Measurements from ENCODE around the gene PPP1R3A.

Gene PPP1R3A

GRCh38 chr7:113883096-113883495 lies 35.7 kb downstream of the PPP1R3A start:
- DNase-seq (ENCODE audit: low read depth, low spot score), result no peak

DNA sequence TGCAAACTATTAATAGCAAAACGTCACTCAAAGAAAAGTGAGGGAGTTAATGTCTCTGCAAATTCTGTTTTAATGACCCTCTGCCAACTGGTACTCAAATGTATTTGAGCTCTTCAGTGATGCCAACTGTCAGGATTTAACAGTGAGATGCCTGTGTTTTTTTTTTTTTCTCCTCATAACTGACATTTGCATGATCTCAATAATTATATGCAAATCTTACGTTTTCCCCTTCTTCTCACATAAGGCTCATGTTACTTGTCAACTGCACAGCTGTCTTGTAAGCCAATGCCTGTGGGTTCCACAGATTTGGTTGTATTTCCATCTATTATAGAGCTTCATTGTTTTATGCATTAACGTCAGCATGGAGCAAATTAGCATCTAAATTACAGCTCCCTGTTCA lies 38.2 kb downstream of the PPP1R3A start:
- no peak for DNase-seq (ENCODE audit: low read depth, low spot score)

GRCh38 chr7:113878394-113878992 lies 40.3 kb downstream of the PPP1R3A start:
- DNase-seq (ENCODE audit: low read depth, low spot score), result no peak

- DNase-seq (ENCODE audit: low read depth, low spot score), result no peak
Measured at GRCh38 chr7:113875224-113875623, 43.6 kb downstream of the PPP1R3A start.

DNA sequence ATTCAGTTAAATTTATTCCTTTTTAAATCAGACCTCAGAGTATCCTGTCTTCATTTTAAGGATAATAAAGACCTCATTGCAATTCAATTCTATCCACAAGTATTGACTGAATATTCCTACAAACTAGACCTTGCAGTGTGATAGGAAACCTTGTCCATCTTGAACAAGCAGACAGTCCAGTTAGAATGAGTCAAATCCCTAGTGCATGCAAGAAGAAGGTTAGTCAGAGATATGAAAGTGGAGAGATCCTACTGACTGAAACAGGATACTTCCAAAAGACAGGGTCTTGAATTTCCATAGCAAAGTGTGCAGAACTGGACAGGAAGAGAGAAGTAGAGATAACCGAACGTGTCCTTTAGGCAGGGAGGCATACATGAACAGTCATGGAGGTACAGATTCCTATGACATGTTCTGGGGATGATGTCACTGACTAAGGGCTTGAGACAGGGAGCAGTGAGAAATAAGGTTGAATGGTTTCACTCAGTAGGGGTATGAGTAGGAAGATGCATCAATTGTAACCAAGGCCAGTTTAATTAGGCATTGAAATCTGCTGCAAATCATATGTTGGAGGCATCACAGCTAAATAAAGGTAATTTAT lies 45.2 kb downstream of the PPP1R3A start:
- no peak for DNase-seq (ENCODE audit: low read depth, low spot score)

DNA sequence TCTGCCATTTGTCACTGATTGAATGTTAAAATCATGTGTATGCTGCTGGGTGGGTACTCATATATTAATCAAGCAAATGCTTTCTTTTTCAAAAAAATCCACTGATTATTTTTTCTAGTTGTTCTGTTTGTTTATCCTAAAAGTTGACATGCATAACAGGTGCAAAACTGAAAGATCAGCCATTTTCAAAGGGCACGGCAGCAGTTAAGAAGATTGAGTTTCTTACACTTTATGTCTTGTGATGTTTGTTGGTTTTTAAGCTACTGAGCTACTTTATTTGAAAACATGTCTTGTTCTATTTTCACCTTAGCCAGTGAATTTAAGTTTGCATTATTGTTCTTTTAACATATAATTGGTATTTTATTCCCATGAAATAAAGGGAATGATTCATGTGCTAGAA lies 45.8 kb downstream of the PPP1R3A start:
- no peak for DNase-seq (ENCODE audit: low read depth, low spot score)

DNA sequence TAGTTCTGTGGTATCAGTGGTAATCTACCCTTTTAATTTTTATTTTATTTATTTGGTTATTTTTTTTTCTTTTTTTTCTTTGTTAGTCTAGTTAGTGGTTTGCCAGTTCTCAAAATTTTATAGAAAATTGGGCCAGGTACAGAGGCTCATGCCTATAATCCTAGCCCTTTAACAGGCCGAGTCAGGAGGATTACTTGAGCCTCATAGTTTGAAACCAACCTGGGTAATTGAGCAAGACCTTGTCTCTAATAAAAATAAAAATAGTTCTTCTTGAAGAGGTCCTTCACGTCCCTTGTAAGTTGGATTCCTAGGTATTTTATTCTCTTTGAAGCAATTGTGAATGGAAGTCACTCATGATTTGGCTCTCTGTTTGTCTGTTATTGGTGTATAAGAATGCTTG lies 51.5 kb downstream of the PPP1R3A start:
- DNase-seq (ENCODE audit: low read depth, low spot score), result no peak

DNA sequence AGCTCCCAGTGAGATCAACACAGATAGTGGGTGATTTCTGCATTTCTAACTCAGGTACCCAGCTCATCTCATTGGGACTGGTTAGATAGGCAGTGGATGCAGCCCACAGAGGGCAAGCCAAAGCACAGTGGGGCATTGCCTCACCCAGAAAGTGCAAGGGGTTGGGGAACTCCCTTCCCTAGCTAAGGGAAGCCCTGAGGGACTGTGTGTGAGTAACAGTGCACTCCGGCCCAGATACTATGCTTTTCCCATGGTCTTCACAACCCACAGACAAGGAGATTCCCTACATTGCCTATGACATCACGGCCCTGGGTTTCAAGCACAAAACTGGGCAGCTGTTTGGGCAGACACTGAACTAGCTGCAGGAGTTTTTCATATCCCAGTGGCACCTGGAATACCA lies 62.8 kb downstream of the PPP1R3A start:
- DNase-seq (ENCODE audit: low read depth, low spot score), result no peak

DNA sequence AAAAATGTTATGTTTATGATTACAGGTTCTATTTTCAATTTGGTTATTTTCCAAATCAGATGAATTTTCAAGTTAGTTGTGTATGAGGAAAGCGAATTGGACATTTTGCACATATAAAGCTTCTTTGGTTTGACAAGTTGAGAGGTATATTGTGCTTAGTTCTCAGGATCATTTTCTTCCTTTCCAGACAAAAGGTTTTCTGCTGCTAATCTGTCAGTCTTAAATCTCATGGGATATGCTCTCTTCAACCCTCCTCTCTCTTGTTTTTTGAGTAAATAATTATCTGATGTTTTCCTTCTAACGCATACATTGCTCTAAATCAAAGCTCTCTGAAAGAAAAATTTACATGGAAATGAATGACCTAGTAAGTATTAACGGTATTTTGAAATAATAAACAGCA lies 77.9 kb downstream of the PPP1R3A start:
- DNase-seq (ENCODE audit: low read depth, low spot score), result no peak

GRCh38 chr7:113835367-113835766 lies 83.4 kb downstream of the PPP1R3A start:
- no peak for DNase-seq (ENCODE audit: low read depth, low spot score)

DNA sequence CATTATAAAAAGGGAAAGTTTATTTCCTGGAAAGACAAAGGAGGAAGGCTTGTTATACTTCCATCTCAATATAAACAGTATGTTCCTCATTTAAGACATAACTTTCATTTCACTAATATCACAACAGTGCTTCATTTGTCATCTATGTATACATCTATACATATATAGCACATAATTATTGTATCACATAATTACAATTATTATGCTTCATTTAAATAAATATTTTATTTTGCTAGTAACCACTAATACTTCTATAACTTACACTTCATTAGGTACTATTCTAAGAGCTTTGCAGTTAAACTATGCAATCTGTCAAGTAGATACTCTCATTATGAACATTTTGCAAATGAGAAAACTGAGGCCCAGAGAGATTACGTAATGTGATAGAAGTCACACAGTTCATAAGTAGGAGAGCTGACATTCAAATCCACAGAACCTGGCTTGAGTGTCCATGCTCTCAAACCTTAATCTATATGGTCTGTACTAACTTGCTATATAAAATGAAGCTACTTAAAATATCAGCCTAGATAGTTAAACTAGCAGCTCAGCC lies 86.5 kb downstream of the PPP1R3A start:
- no peak for DNase-seq (ENCODE audit: low read depth, low spot score)

- peak; percentile 9 for DNase-seq (ENCODE audit: low read depth, low spot score)
Measured at GRCh38 chr7:113831556-113831955, 87.3 kb downstream of the PPP1R3A start.

- no peak for DNase-seq (ENCODE audit: low read depth, low spot score)
Measured at GRCh38 chr7:113828581-113828980, 90.2 kb downstream of the PPP1R3A start.

Data from astrocyte of the hippocampus (primary cell).